ENCODE results near the gene PEDS1.
"Not testable (repeated sequence)": the region's sequence is repeated elsewhere in the genome, so short reads cannot be mapped to it uniquely, and the experiment has no call there.

The PEDS1 gene

DNA sequence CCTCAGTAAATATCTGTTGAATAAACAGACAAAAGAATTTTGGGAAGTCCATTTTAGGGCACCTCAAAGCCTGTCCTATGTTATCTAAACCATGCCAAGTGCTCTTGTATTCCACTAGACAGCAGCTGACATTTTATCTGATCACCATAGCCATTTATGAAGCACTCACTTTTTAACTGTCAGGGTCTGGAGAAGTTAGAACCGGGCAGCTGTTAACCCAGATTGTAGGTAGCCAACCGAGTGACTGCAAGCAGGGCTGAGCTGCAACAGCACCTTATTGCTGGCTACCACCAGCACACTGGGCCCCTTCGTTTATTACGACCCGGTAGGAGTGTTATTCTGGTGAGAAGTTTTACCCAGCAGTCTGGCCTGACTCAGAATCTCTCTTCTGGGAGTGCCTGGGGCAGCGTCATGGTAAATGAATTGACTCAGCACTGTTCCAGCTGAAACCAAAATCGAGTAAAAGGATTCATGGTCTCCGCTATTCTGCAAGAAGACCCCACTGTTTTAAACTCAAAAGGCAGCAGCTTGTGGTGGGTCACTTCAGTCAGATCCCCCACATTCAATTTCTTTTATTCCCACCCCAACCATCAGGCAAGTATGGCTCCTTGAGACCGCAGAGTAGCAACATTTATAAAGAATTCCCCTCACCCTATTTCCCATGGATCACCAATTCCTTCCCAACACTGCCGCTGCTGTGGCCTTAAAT, 42.2 kb downstream of the PEDS1 start:
- no peak for DNase-seq

DNA sequence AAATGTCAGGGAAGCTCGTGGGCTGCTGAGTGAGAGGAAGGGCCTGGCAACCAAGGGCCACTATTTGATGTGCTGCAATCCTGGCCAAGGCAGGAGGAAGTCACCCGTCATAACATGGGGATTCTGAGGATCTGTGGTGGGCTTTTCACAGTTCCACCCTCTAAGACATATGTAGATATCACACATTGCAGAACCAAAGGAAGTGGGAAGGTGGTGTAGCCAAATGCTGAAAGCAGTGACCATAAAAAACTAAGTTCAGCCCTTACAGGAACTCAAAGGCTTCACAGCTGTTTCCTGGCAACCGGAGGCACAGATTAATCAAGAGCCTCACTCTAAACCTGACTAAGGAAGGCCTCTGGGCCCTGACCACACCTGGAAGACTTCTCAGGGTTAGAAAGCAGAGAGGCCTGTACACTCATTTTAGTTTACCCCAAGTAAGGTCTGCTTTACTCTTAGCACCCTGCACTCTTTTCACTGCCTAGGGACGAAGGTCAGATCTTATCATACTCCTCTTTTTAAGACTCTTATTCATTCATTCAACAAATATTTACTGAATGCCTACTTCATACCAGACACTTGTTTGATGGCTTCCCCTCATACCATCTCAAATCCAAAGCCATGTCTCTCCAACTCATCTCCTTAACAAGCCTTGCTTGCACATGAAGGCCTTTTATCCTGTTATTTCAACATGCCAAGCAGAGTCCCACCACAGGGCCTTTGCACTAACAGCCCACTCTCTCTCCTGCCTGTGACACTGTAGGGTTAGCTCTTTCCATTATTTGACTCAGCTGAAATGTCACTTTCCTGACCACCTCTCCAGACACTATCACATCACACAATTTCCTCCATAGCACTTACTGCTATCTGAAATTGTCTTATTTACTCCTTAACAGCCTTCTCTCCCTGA, 43.1 kb downstream of the PEDS1 start:
- DNase-seq: no peak

DNA sequence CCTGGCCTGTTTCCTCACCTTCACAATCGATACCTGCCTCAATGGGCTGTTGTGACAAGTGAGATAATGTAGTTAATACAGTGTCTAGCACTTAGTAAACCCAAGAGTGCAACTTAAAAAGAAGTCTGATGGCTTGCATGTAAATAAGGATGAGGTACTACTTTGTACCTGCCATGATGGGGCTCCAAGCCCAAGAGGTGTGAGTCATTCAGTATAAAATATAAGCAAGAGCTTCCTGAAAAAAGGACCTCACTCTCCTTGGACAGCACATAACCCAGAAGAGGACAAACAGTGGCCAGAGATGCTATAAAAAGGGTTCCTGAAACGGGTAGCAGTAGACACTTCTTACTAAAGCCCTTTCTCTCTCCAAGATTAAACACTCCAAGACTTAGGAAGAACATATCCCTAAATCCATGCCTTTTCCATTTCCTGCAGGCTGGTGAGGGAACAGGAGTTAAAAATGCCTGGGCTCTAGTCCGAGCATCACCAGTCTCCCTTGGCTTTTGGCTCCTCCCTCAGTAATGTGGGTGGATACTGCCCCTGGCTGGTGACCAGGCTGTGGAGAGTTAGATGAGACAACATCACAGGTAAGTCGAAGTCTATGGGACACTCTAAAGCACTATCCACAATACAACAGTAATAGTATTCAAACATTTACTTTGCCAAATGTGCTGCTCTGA, 44.8 kb downstream of the PEDS1 start:
- no peak for DNase-seq

DNA sequence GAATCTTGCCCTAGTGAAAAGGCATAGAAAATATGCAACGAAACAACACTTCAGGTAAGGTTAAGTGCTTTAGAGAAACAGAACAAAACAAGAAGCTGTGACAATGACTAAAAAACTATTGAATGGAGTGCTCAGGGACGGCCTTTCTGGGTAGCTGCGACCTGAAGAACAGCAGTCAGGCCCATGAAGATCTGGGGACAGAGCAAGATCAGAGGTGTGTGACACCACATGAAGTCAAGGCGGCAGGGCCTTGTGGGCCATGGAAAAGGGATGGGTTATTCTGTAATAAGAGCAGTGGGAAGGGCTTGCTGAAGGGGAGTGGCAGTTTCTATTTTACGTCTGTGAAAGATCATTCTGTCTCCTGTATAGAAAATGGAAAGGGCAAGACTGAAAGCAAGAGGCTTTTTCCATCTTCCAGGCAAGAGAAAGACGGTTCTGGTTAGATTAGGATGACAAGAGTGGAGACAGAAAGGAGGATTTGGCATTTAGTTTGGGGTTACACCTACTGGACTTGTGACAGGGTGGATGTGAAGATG, 45.7 kb downstream of the PEDS1 start:
- no peak for DNase-seq

DNA sequence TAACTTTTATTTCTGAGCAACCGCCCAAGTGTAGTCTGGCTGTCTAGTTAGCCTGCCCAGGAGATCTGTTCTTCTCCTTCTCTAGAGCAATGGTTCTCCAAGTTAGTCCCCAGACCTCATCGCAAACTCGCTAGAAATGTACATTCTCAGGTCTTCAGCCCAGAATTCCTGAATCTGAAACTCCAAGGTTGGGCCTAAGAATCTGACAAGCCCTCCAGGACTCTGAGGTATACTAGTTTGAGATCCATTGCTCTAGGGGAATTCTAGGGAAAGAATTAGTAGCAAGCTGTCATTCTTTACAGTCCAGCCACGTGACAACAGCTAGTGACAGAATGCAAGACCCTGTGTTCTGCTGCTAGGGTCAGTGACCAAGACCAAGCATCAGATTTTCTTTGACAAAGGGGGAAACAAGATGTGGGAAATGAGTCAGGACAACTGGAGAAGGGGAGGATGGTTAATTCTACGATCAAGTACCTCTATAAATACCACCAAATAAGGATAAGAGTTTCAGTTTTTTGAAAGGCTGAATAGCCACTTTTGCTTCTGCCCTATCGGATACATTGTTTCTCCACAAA, 46.4 kb downstream of the PEDS1 start:
- DNase-seq: no peak

DNA sequence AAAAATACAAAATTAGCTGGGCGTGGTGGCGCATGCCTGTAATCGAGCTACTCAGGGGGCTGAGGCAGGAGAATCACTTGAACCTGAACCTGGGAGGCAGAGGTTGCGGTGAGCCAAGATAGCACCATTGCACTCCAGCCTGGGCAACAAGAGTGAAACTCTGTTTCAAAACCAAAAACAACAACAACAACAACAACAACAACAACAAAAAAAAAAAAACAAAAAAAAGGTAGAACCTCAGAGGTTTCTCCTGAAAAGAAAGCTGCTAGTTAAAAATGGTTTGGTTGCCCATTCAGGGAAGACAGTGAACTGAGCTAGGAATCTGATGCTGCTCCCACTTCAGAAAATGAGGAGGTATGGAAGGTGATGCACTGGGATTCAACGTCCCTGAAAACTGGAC, 46.9 kb downstream of the PEDS1 start:
- DNase-seq: not testable (repeated sequence)
